WTC11 (cell line): Measurements from ENCODE around the gene GPR152. TPM values are rescaled to one million over a fixed set of nuclear protein-coding genes. Genes with fewer than 3 reads are reported as not detected.
A peak's percentile ranks its signal among the peaks of the same experiment; 100 is the strongest.

ENCODE experiments used
- AFF4 ChIP-seq: sonication (generic); formaldehyde crosslinking; IDR thresholded peaks from 2 replicates; pipeline ENCODE4 v1.8.1; 2023; ENCODE audit warnings: mild to moderate bottlenecking, missing genetic modification reagents, borderline replicate concordance
- ARID4B ChIP-seq: sonication (generic); formaldehyde crosslinking; IDR thresholded peaks from 2 replicates; pipeline ENCODE4 v1.8.0; 2023; ENCODE audit warnings: missing genetic modification reagents, mild to moderate bottlenecking, borderline replicate concordance
- ATF2 ChIP-seq: sonication (generic); formaldehyde crosslinking; IDR thresholded peaks from 2 replicates; pipeline ENCODE4 v1.8.1; 2022; ENCODE audit warnings: low read depth, missing genetic modification reagents, borderline replicate concordance
- CDX4 ChIP-seq: fragments of 250-450 bp; sonication (Bioruptor Pico); IDR thresholded peaks from 2 replicates; pipeline ENCODE4 v1.9.0; 2021; ENCODE audit warnings: moderate library complexity, mild to moderate bottlenecking, inconsistent platforms, borderline replicate concordance
- E2F1 ChIP-seq: sonication (generic); formaldehyde crosslinking; IDR thresholded peaks from 2 replicates; pipeline ENCODE4 v1.8.0; 2022; ENCODE audit warnings: mild to moderate bottlenecking, missing genetic modification reagents
- ERG ChIP-seq: fragments of 250-450 bp; sonication (Bioruptor Pico); IDR thresholded peaks from 2 replicates; pipeline ENCODE4 v1.8.0; 2021; ENCODE audit warnings: mild to moderate bottlenecking
- GRHL2 ChIP-seq: fragments of 250-450 bp; sonication (Bioruptor Pico); IDR thresholded peaks from 2 replicates; pipeline ENCODE4 v1.8.0; 2022; ENCODE audit warnings: mild to moderate bottlenecking, moderate library complexity; ENCODE audit not compliant: insufficient replicate concordance, severe bottlenecking
- HMGA2 ChIP-seq: fragments of 250-450 bp; sonication (Bioruptor Pico); IDR thresholded peaks from 2 replicates; pipeline ENCODE4 v1.4.0; 2021; ENCODE audit warnings: mild to moderate bottlenecking, moderate library complexity
- MXD4 ChIP-seq: fragments of 250-450 bp; sonication (Bioruptor Pico); IDR thresholded peaks from 2 replicates; pipeline ENCODE4 v1.8.0; 2021; ENCODE audit warnings: mild to moderate bottlenecking, moderate library complexity, borderline replicate concordance
- NFE2L1 ChIP-seq: sonication (generic); formaldehyde crosslinking; IDR thresholded peaks from 2 replicates; pipeline ENCODE4 v1.8.1; 2023; ENCODE audit warnings: missing genetic modification reagents
- NR2C2 ChIP-seq: sonication (generic); formaldehyde crosslinking; IDR thresholded peaks from 2 replicates; pipeline ENCODE4 v1.8.0; 2022; ENCODE audit warnings: mild to moderate bottlenecking, missing genetic modification reagents
- SMAD3 ChIP-seq: sonication (generic); formaldehyde crosslinking; IDR thresholded peaks from 2 replicates; pipeline ENCODE4 v1.8.0; 2022; ENCODE audit warnings: missing genetic modification reagents, mild to moderate bottlenecking, borderline replicate concordance
- ZNF219 ChIP-seq: sonication (generic); formaldehyde crosslinking; IDR thresholded peaks from 2 replicates; pipeline ENCODE4 v1.8.0; 2023; ENCODE audit warnings: missing genetic modification reagents, mild to moderate bottlenecking, borderline replicate concordance
- ZNF281 ChIP-seq: sonication (generic); formaldehyde crosslinking; IDR thresholded peaks from 2 replicates; pipeline ENCODE4 v1.8.0; 2023; ENCODE audit warnings: mild to moderate bottlenecking, missing genetic modification reagents
- ZSCAN18 ChIP-seq: fragments of 250-450 bp; sonication (Bioruptor Pico); IDR thresholded peaks from 2 replicates; pipeline ENCODE4 v2.1.2; 2022; ENCODE audit warnings: mild to moderate bottlenecking, moderate library complexity
- total RNA-seq: library from RNA; stranded (reverse); gene quantifications from 3 replicates; pipeline ENCODE4 v1.2.3, GENCODE V29; 2021

Gene GPR152
- total RNA-seq, 1 experiment from 2014 or later: not detected

- TF ChIP-seq ZNF281: 0 out of 2 replicates have a peak, but pooled peaks have one; percentile 60
- no peak for TF ChIP-seq ERG (CRISPR knock-in tag)
- no peak for TF ChIP-seq HMGA2 (CRISPR knock-in tag)
- no peak for TF ChIP-seq SMAD3
- TF ChIP-seq NFE2L1: no peak
- TF ChIP-seq E2F1 (CRISPR knock-in tag): 0 out of 2 replicates have a peak, but pooled peaks have one; percentile 67
- TF ChIP-seq ZSCAN18 (CRISPR knock-in tag): no peak
- TF ChIP-seq CDX4 (CRISPR knock-in tag): no peak
- no peak for TF ChIP-seq ATF2 (CRISPR knock-in tag)
- TF ChIP-seq ZNF219 (CRISPR knock-in tag): no peak
- TF ChIP-seq ARID4B (CRISPR knock-in tag): no peak; the same call in 1 of the 2 replicates
- TF ChIP-seq GRHL2: no peak
- no peak for TF ChIP-seq MXD4 (CRISPR knock-in tag)
- no peak for TF ChIP-seq NR2C2 (CRISPR knock-in tag)
- 0 out of 2 replicates have a peak, but pooled peaks have one; percentile 39 for TF ChIP-seq AFF4 (CRISPR knock-in tag)
These were observed 12.1 kb upstream of the GPR152 start (continued) for GRCh38 chr11:67464411-67465188.
